Neuronal stem cell (in vitro differentiated cells): ENCODE results near the gene CACNG6.
A peak's percentile ranks its signal among the peaks of the same experiment; 100 is the strongest.

Experiments
- DNase-seq: peaks from one replicate; pipeline ENCODE4 v3.0.0-alpha.2; 2013; ENCODE audit warnings: low spot score
- H2AFZ ChIP-seq: one replicate; pipeline ENCODE4 v1.6.1; 2013; ENCODE audit warnings: mild to moderate bottlenecking, low read length, inconsistent platforms
- H2AK5ac ChIP-seq: 2 replicates; pipeline ENCODE4 v1.6.1; 2013; ENCODE audit warnings: low read depth, mild to moderate bottlenecking, inconsistent platforms, low read length, moderate library complexity, mixed read lengths
- H2BK120ac ChIP-seq: 2 replicates; pipeline ENCODE4 v1.6.1; 2013; ENCODE audit warnings: low read depth, mild to moderate bottlenecking, inconsistent platforms, low read length, moderate library complexity, mixed read lengths
- H2BK12ac ChIP-seq: one replicate; pipeline ENCODE4 v1.6.1; 2013; ENCODE audit warnings: low read length, inconsistent platforms
- H2BK15ac ChIP-seq: 2 replicates; pipeline ENCODE4 v1.6.1; 2013; ENCODE audit warnings: mild to moderate bottlenecking, low read length, inconsistent platforms, mixed read lengths
- H2BK5ac ChIP-seq: one replicate; pipeline ENCODE4 v1.6.1; 2013; ENCODE audit warnings: inconsistent platforms, mild to moderate bottlenecking, low read length, moderate library complexity
- H3K14ac ChIP-seq: one replicate; pipeline ENCODE4 v1.6.1; 2013; ENCODE audit warnings: low read length, inconsistent platforms
- H3K18ac ChIP-seq: 2 replicates; pipeline ENCODE4 v1.6.1; 2013; ENCODE audit warnings: low read length, inconsistent platforms
- H3K23ac ChIP-seq: 2 replicates; pipeline ENCODE4 v1.6.1; 2013; ENCODE audit warnings: low read depth, mild to moderate bottlenecking, mixed read lengths, low read length, inconsistent platforms; ENCODE audit not compliant: poor library complexity
- H3K27ac ChIP-seq: replicated peaks from 3 replicates; pipeline ENCODE4 v1.5.1; 2013; ENCODE audit warnings: low read length, inconsistent platforms
- H3K27me3 ChIP-seq, 3 experiments: 2 replicates each; pipeline ENCODE4 v1.6.1; 2013; ENCODE audit warnings: low read length in 3 of 3, mild to moderate bottlenecking in 2 of 3, inconsistent platforms in 1 of 3, low read depth in 1 of 3, mixed read lengths in 1 of 3, moderate library complexity in 1 of 3; ENCODE audit not compliant: control insufficient read depth in 3 of 3, insufficient read depth in 3 of 3
- H3K36me3 ChIP-seq, 2 donors: replicated peaks in 1 of 2; 2 replicates each; pipeline ENCODE4 v1.6.1; 2013; ENCODE audit warnings: low read length in 2 of 2; ENCODE audit not compliant: control insufficient read depth in 2 of 2, insufficient read depth in 2 of 2
- H3K4ac ChIP-seq: 2 replicates; pipeline ENCODE4 v1.6.1; 2013; ENCODE audit warnings: inconsistent platforms, mild to moderate bottlenecking, low read length, moderate library complexity
- H3K4me1 ChIP-seq, 2 donors: 1 replicate in 1 of 2; 2 replicates in 1 of 2; pipeline ENCODE4 v1.6.1; 2013; ENCODE audit warnings: low read length in 2 of 2, low read depth in 1 of 2; ENCODE audit not compliant: control insufficient read depth in 2 of 2, insufficient read depth in 1 of 2
- H3K4me2 ChIP-seq: one replicate; pipeline ENCODE4 v1.6.1; 2013; ENCODE audit warnings: mild to moderate bottlenecking, low read length, inconsistent platforms; ENCODE audit not compliant: insufficient read depth, poor library complexity, severe bottlenecking
- H3K4me3 ChIP-seq, 2 donors: 2 replicates each; pipeline ENCODE4 v1.5.1; 2013; ENCODE audit warnings: low read length in 2 of 2, mild to moderate bottlenecking in 2 of 2, inconsistent platforms in 1 of 2, moderate library complexity in 1 of 2
- H3K79me1 ChIP-seq: one replicate; pipeline ENCODE4 v1.6.1; 2013; ENCODE audit warnings: low read depth, mild to moderate bottlenecking, inconsistent platforms, low read length, moderate library complexity
- H3K9ac ChIP-seq: one replicate; pipeline ENCODE4 v1.6.1; 2013; ENCODE audit warnings: mild to moderate bottlenecking, low read depth, low read length, inconsistent platforms; ENCODE audit not compliant: poor library complexity
- H3K9me3 ChIP-seq, 2 donors: replicated peaks in 1 of 2; 2 replicates each; pipeline versions ENCODE3 to v1.6.1; 2013; ENCODE audit warnings: low read length in 2 of 2, mild to moderate bottlenecking in 2 of 2, inconsistent platforms in 1 of 2, low read depth in 1 of 2, mixed read lengths in 1 of 2, moderate library complexity in 1 of 2; ENCODE audit not compliant: control insufficient read depth in 2 of 2, insufficient read depth in 1 of 2
- H4K8ac ChIP-seq: one replicate; pipeline ENCODE4 v1.6.1; 2013; ENCODE audit warnings: low read depth, mild to moderate bottlenecking, inconsistent platforms, low read length, moderate library complexity
- H4K91ac ChIP-seq: one replicate; pipeline ENCODE4 v1.6.1; 2013; ENCODE audit warnings: low read length, low read depth, mild to moderate bottlenecking, inconsistent platforms; ENCODE audit not compliant: poor library complexity
- WGBS, 2 donors: extraction: QIAGEN DNeasy Blood & Tissue Kit; methylation state at CpG; one replicate each; pipeline ENCODE4 v1.1.7; 2013; ENCODE audit warnings: missing lambda C conversion rate in 2 of 2, mixed read lengths in 1 of 2; ENCODE audit not compliant: insufficient read length in 2 of 2, insufficient replicate concordance in 1 of 2; ENCODE audit errors: extremely low coverage in 2 of 2; 5-methylcytosine and 5-hydroxymethylcytosine counted together

Gene CACNG6

GRCh38 chr19:53960886-53961285 is 30.6 kb upstream of the CACNG6 start:
- Histone ChIP-seq H3K4me2 (no peak overlapping the region), H2BK15ac (no peak overlapping the region), H4K91ac (no peak overlapping the region), H2BK5ac (peak overlapping the region; percentile 5), H3K9me3 (no peaks in the 10 kb centered on the region), H3K4me1 (peaks cover 18 to 23% of the 10 kb centered on the region in 2 donors), H3K27me3 (peaks cover 0 to 55% (median 2%) of the 10 kb centered on the region in 3 experiments), H2AFZ (peak overlapping the region; percentile 78), H3K14ac (no peak overlapping the region), H3K9ac (no peak overlapping the region), H3K27ac (no peak overlapping the region), H2AK5ac (peak overlapping the region; percentile 20), H3K23ac (no peak overlapping the region), H3K18ac (peak overlapping the region; percentile 39), H3K4me3 (peak overlapping the region in 1 of 2 donors; percentile 56), H3K4ac (no peak overlapping the region), H4K8ac (no peak overlapping the region), H3K36me3 (peaks cover 0 to 26% of the 10 kb centered on the region in 2 donors), H3K79me1 (peaks cover 1% of the 10 kb centered on the region), H2BK120ac (no peak overlapping the region), H2BK12ac (no peak overlapping the region)
- no peak for DNase-seq
- WGBS, 2 donors = no CpG with 5 or more reads among the region's 8 CpGs

DNA sequence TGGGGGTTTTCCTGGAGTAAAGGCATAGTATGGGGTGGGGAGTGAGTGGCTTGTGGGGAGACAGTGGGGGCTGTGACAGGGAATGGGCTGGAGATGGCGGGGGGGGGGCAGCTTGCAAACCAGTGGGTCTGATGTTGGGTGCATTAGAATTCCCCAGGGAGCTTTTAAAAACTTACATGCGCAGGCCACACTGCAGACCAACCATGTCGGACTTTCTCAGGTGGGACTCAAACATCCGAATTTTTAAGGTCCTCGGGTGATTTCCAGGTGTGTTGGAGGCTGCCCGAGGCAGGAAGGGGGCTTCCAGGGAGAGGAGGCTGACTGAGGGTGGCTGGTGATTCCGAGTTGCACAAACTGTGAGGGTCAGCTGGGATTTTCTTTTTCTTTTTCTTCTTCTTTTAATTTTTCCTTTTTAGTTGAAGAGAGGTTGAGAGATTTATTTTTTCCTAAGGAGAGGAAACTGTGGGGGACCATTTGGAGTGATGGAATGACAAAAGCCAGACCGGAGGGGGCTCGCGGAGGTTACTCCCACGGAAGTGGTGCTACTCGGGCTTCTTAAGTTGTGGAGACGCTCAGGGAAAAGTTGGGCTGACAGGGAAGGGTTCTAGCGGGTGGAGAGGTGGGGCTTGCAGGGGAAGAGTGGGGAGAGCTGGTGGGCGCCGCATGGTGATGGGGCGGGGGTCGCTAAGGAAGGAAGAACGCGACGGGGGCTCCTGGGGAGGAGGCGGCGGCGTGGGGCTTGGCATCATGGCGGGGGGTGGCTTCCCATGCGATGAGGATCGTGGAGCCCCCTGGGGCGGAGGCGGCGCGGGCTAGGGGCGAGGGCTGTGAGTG is 29.7 kb upstream of the CACNG6 start:
- no peak overlapping the region for H3K9ac ChIP-seq
- H3K4me3 ChIP-seq = peak overlapping the region; percentile 56
- no peak overlapping the region for H2BK15ac ChIP-seq
- WGBS, 2 donors = no CpG with 5 or more reads among the region's 32 CpGs
- H4K91ac ChIP-seq = no peak overlapping the region
- no peak overlapping the region for H2BK5ac ChIP-seq
- peaks cover 1% of the 10 kb centered on the region for H3K79me1 ChIP-seq
- no peak overlapping the region for H4K8ac ChIP-seq
- peak overlapping the region; percentile 87 for H2AFZ ChIP-seq
- H3K23ac ChIP-seq = no peak overlapping the region
- no peak overlapping the region for H2AK5ac ChIP-seq
- peak overlapping the region; percentile 86 for H3K18ac ChIP-seq
- peak overlapping the region; percentile 48 for H3K4me2 ChIP-seq
- H3K9me3 ChIP-seq = no peaks in the 10 kb centered on the region
- H3K4me1 ChIP-seq = peaks cover 18 to 23% of the 10 kb centered on the region in 2 donors
- H3K36me3 ChIP-seq = peaks cover 0 to 31% of the 10 kb centered on the region in 2 donors
- no peak overlapping the region for H3K4ac ChIP-seq
- DNase-seq = no peak
- H2BK120ac ChIP-seq = no peak overlapping the region
- H3K27me3 ChIP-seq = peaks cover 0 to 55% (median 2%) of the 10 kb centered on the region in 3 experiments
- H3K14ac ChIP-seq = no peak overlapping the region
- no peak overlapping the region for H3K27ac ChIP-seq
- no peak overlapping the region for H2BK12ac ChIP-seq

- peak within 1 kb of the TSS; percentile 90 for H2BK15ac ChIP-seq
- peak within 1 kb of the TSS; percentile 36 for H2BK120ac ChIP-seq
- H3K23ac ChIP-seq = no peak within 1 kb of the TSS
- peaks cover 15 to 18% of the 10 kb centered on the region in 2 donors for H3K4me1 ChIP-seq
- H2BK5ac ChIP-seq = no peak within 1 kb of the TSS
- H3K36me3 ChIP-seq = peaks cover 0 to 42% of the 10 kb centered on the region in 2 donors
- peaks cover 1% of the 10 kb centered on the region for H3K79me1 ChIP-seq
- H2AK5ac ChIP-seq = peak within 1 kb of the TSS; percentile 0
- H3K27ac ChIP-seq = no peak within 1 kb of the TSS
- peak within 1 kb of the TSS; percentile 87 for H2AFZ ChIP-seq
- H3K4ac ChIP-seq = no peak within 1 kb of the TSS
- H3K27me3 ChIP-seq = peaks cover 0 to 48% (median 2%) of the 10 kb centered on the region in 3 experiments
- no peak within 1 kb of the TSS for H4K91ac ChIP-seq
- H2BK12ac ChIP-seq = no peak within 1 kb of the TSS
- peak within 1 kb of the TSS; percentile 86 for H3K18ac ChIP-seq
- no peaks in the 10 kb centered on the region for H3K9me3 ChIP-seq
- peak within 1 kb of the TSS; percentile 15 for H3K14ac ChIP-seq
- no peak within 1 kb of the TSS for H4K8ac ChIP-seq
- H3K9ac ChIP-seq = peak within 1 kb of the TSS; percentile 74
- H3K4me3 ChIP-seq = peak within 1 kb of the TSS; percentile 56 to 64
- no peak for DNase-seq
- peak within 1 kb of the TSS; percentile 72 for H3K4me2 ChIP-seq
- no CpG with 5 or more reads among the region's 55 CpGs for WGBS, 2 donors
These were observed 28.5 kb upstream of the CACNG6 start, which contains the start of gene CACNG8 for GRCh38 chr19:53962887-53963431. Gene CACNG8, plus strand, starts transcription at chr19:53962937.

DNA sequence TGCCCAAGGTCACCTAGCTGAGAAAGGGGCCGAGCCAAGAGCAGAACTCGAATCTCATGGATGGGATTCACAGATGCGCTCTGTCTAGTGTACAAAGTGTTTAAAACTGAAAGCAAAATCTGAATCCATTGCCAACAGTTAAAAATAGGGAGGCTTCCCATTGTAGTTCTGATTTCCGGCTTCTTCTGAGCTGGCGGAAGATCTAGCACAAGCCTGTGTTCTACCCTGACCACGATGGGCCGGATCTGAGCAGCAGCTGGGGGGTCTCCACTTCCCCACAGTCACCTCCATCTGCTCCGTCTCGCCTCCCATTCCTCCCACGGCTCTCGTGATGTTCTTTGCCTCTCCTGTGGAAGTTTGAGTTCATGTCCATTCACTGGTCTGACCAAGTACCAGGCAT is 26.3 kb upstream of the CACNG6 start:
- H3K23ac ChIP-seq = no peak overlapping the region
- H3K27ac ChIP-seq = no peak overlapping the region
- no peak overlapping the region for H3K9ac ChIP-seq
- no peak overlapping the region for H4K91ac ChIP-seq
- H2BK15ac ChIP-seq = no peak overlapping the region
- no peak overlapping the region for H3K18ac ChIP-seq
- peaks cover 1% of the 10 kb centered on the region for H3K79me1 ChIP-seq
- H3K4me2 ChIP-seq = no peak overlapping the region
- H3K4ac ChIP-seq = no peak overlapping the region
- peaks cover 2 to 8% of the 10 kb centered on the region in 2 donors for H3K4me1 ChIP-seq
- no peak overlapping the region for H3K4me3 ChIP-seq
- no peak overlapping the region for H3K14ac ChIP-seq
- no peaks in the 10 kb centered on the region for H3K9me3 ChIP-seq
- H4K8ac ChIP-seq = no peak overlapping the region
- no peak overlapping the region for H2AFZ ChIP-seq
- WGBS, 2 donors = no CpG with 5 or more reads among the region's 11 CpGs
- H3K36me3 ChIP-seq = peaks cover 0 to 60% of the 10 kb centered on the region in 2 donors
- H2BK12ac ChIP-seq = no peak overlapping the region
- H3K27me3 ChIP-seq = peaks cover 0 to 38% (median 2%) of the 10 kb centered on the region in 3 experiments
- no peak overlapping the region for H2AK5ac ChIP-seq
- H2BK120ac ChIP-seq = no peak overlapping the region
- no peak for DNase-seq
- no peak overlapping the region for H2BK5ac ChIP-seq
